Fibroblast of lung (primary cell): ENCODE results near the gene SDK1. TPM values are rescaled to one million over a fixed set of nuclear protein-coding genes. Genes with fewer than 3 reads are reported as not detected.

ENCODE experiments used
- DNase-seq, 2 donors: peaks; one replicate each; pipeline versions ENCODE4 v3.0.0 to v3.0.0-alpha.2; 2010; ENCODE audit warnings: low read depth in 2 of 2
- H2AFZ ChIP-seq: 2 replicates; pipeline ENCODE4 v1.5.1; 2012; ENCODE audit warnings: low read length, control low read depth, inconsistent platforms
- H3K27ac ChIP-seq: 2 replicates; pipeline ENCODE4 v1.5.1; 2011; ENCODE audit warnings: low read length, control low read depth; ENCODE audit not compliant: insufficient read depth
- H3K27me3 ChIP-seq: 2 replicates; pipeline ENCODE4 v1.5.1; 2011; ENCODE audit warnings: mild to moderate bottlenecking, low read length; ENCODE audit not compliant: control insufficient read depth, insufficient read depth
- H3K36me3 ChIP-seq: 2 replicates; pipeline ENCODE4 v1.5.1; 2011; ENCODE audit warnings: low read length; ENCODE audit not compliant: control insufficient read depth, insufficient read depth
- H3K4me1 ChIP-seq: 2 replicates; pipeline ENCODE4 v1.5.1; 2011; ENCODE audit warnings: low read length; ENCODE audit not compliant: control insufficient read depth, insufficient read depth; ENCODE audit errors: extremely low read depth
- H3K4me2 ChIP-seq: 2 replicates; pipeline ENCODE4 v1.5.1; 2011; ENCODE audit warnings: low read length, control low read depth; ENCODE audit not compliant: insufficient read depth; ENCODE audit errors: extremely low read depth
- H3K4me3 ChIP-seq, 4 experiments: fragments of 200-600 bp in 1 of 4; sonication (generic) in 1 of 4; replicated peaks in 1 of 4; 2 replicates each; pipeline ENCODE4 v1.5.1; 2011 to 2016; ENCODE audit warnings: low read length in 4 of 4, low read depth in 3 of 4, mild to moderate bottlenecking in 3 of 4, control low read depth in 2 of 4, inconsistent platforms in 1 of 4, mixed read lengths in 1 of 4; ENCODE audit not compliant: insufficient read depth in 1 of 4; ENCODE audit errors: control extremely low read depth in 1 of 4
- H3K79me2 ChIP-seq: 2 replicates; pipeline ENCODE4 v1.5.1; 2012; ENCODE audit warnings: mild to moderate bottlenecking, low read length, inconsistent platforms; ENCODE audit not compliant: control insufficient read depth, insufficient read depth
- H3K9ac ChIP-seq: 2 replicates; pipeline ENCODE4 v1.5.1; 2011; ENCODE audit warnings: mild to moderate bottlenecking, low read length, control low read depth; ENCODE audit not compliant: insufficient read depth
- H3K9me3 ChIP-seq: 2 replicates; pipeline ENCODE4 v1.5.1; 2012; ENCODE audit warnings: low read depth, low read length; ENCODE audit not compliant: control insufficient read depth, insufficient read depth
- H4K20me1 ChIP-seq: 2 replicates; pipeline ENCODE4 v1.5.1; 2011; ENCODE audit warnings: low read length; ENCODE audit not compliant: control insufficient read depth, insufficient read depth; ENCODE audit errors: extremely low read depth
- CTCF ChIP-seq, 2 donors: IDR thresholded peaks in 1 of 2; conservative IDR thresholded peaks in 1 of 2; 1 replicate in 1 of 2; 2 replicates in 1 of 2; pipeline ENCODE4 v1.5.1; 2011 to 2012; ENCODE audit warnings: low read length in 2 of 2, control low read depth in 1 of 2, inconsistent platforms in 1 of 2, low read depth in 1 of 2, mild to moderate bottlenecking in 1 of 2
- EZH2 ChIP-seq: IDR thresholded peaks from 2 replicates; pipeline ENCODE4 v1.5.1; 2012; ENCODE audit warnings: low read length, control low read depth, mild to moderate bottlenecking; ENCODE audit errors: missing control alignments
- polyA plus RNA-seq, 2 donors: library from polyadenylated mRNA; depleted of rRNA in 1 of 2; stranded (reverse) in 1 of 2; unstranded in 1 of 2; fragments of >200 nt; gene quantifications; 2 replicates each; pipeline ENCODE4 v1.2.1, GENCODE V29; 2011 to 2012; ENCODE audit warnings: missing spikeins in 1 of 2
- total RNA-seq: library from RNA; depleted of rRNA; stranded (reverse); fragments of >200 nt; gene quantifications from 2 replicates; pipeline ENCODE4 v1.2.1, GENCODE V29; 2014

SDK1 gene
- total and polyA plus RNA-seq, 2 donors (not counting 1 experiment from before 2014, with no cell fraction given): 1.0 to 8.6 TPM

DNA sequence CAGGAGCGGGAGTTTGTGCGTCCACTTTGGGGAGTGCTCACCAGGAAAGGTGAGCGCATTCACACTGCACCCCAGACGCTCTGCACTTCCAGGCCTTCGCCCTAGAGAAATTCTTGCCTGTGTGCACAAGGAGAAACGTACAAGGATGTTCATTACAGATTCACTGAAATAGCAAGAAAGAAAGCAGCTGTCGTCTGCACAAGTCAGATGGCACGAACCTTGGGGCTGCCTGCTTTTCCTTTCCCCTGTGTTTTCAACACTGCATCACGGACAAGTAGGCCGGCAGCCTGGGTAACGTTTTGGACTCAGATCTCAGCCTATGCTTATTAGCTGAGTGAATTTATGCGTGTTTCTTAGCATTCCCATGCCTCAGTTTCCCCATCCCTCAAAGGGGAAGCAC, 834.2 kb downstream of the SDK1 start:
- no peak overlapping the region for H3K4me3 ChIP-seq
- H3K36me3 ChIP-seq: no peaks in the 10 kb centered on the region
- no peak overlapping the region for H2AFZ ChIP-seq
- no peaks in the 10 kb centered on the region for H3K27me3 ChIP-seq
- H3K79me2 ChIP-seq: no peaks in the 10 kb centered on the region
- no peaks in the 10 kb centered on the region for H3K4me1 ChIP-seq
- TF ChIP-seq EZH2 (no peak), CTCF (conservative IDR thresholded peaks at IDR 0.05 in 1 of 2, IDR thresholded peaks at IDR 0.05 in 1 of 2; ENCODE audit: low read depth in 1 of 2, low read length in 2 of 2) (no peak)
- no peaks in the 10 kb centered on the region for H3K9me3 ChIP-seq
- H4K20me1 ChIP-seq: no peaks in the 10 kb centered on the region
- H3K4me2 ChIP-seq: no peak overlapping the region
- H3K27ac ChIP-seq: no peak overlapping the region
- no peak overlapping the region for H3K9ac ChIP-seq
- DNase-seq: no peak

GRCh38 chr7:4136036-4136435, 835.0 kb downstream of the SDK1 start:
- TF ChIP-seq EZH2 (no peak), CTCF (conservative IDR thresholded peaks at IDR 0.05 in 1 of 2, IDR thresholded peaks at IDR 0.05 in 1 of 2; ENCODE audit: low read depth in 1 of 2, low read length in 2 of 2) (no peak)
- H3K4me3 ChIP-seq: no peak overlapping the region
- H2AFZ ChIP-seq: no peak overlapping the region
- H3K4me2 ChIP-seq: no peak overlapping the region
- H3K27ac ChIP-seq: no peak overlapping the region
- DNase-seq: no peak
- no peak overlapping the region for H3K9ac ChIP-seq
- H3K4me1 ChIP-seq: no peaks in the 10 kb centered on the region
- H3K79me2 ChIP-seq: no peaks in the 10 kb centered on the region
- no peaks in the 10 kb centered on the region for H3K27me3 ChIP-seq
- no peaks in the 10 kb centered on the region for H3K36me3 ChIP-seq
- H4K20me1 ChIP-seq: no peaks in the 10 kb centered on the region
- H3K9me3 ChIP-seq: no peaks in the 10 kb centered on the region

DNA sequence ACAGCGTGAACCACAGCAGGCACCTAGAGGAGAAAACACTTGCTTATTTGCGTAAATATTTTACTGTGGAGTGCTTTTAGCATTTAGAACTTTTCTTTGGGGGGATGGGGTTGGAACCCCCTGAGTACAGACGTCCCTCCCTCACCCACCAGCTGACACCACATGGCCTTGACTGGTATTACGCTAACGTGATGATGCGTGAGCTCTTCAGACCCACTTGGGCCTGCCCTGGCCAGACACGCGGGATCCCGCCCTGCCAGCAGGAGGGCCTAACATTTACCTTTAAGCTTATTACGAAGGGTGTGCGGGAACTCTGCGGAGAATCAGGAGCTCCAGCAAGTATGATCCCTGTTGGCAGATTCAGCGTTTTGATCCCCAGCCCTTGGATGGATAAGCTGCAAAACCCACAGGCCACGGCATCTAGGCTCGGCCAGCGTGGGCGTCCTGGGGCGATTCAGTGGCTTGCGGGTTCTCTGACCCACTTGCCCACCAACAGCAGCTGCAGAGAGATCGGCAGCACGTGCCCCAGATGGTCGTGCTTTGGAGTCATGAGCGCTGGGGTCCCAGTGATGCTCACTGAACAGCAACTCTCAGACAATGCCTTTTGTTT, 835.6 kb downstream of the SDK1 start:
- Histone ChIP-seq H3K79me2 (no peaks in the 10 kb centered on the region), H3K9ac (no peak overlapping the region), H3K4me2 (no peak overlapping the region), H3K27ac (no peak overlapping the region), H3K36me3 (no peaks in the 10 kb centered on the region), H2AFZ (no peak overlapping the region), H3K27me3 (no peaks in the 10 kb centered on the region), H3K4me3 (no peak overlapping the region), H3K9me3 (no peaks in the 10 kb centered on the region), H4K20me1 (no peaks in the 10 kb centered on the region), H3K4me1 (no peaks in the 10 kb centered on the region)
- TF ChIP-seq EZH2 (no peak), CTCF (conservative IDR thresholded peaks at IDR 0.05 in 1 of 2, IDR thresholded peaks at IDR 0.05 in 1 of 2; ENCODE audit: low read depth in 1 of 2, low read length in 2 of 2) (no peak)
- no peak for DNase-seq
